ENCODE data around the gene SEC14L6.

DNA sequence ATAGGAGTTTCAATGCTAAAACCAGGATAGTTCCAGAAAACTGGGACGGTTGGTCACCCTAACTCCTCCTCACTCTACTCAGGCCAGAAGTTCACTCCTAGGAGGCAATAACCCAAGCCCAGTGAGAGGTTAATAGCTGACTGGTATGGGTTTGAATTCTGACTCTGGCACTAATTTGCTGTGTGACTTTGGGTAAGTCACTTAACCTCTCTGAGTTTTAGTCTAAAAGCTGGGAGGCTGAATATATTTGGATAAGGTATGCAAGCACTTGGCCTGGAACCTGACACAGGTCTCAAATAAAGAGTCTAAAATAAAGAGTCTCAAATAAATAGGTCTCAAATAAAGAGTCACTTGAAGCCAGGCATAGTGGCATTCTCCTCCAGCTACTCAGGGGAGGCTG lies 6.2 kb upstream of the SEC14L6 start:
- TF ChIP-seq, protein P1, sequence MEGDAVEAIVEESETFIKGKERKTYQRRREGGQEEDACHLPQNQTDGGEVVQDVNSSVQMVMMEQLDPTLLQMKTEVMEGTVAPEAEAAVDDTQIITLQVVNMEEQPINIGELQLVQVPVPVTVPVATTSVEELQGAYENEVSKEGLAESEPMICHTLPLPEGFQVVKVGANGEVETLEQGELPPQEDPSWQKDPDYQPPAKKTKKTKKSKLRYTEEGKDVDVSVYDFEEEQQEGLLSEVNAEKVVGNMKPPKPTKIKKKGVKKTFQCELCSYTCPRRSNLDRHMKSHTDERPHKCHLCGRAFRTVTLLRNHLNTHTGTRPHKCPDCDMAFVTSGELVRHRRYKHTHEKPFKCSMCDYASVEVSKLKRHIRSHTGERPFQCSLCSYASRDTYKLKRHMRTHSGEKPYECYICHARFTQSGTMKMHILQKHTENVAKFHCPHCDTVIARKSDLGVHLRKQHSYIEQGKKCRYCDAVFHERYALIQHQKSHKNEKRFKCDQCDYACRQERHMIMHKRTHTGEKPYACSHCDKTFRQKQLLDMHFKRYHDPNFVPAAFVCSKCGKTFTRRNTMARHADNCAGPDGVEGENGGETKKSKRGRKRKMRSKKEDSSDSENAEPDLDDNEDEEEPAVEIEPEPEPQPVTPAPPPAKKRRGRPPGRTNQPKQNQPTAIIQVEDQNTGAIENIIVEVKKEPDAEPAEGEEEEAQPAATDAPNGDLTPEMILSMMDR (IDR thresholded peaks at IDR 0.05), result no peak
- TF ChIP-seq POLR2A (IDR thresholded peaks at IDR 0.05) (no peak), POLR2AphosphoS5 (IDR thresholded peaks at IDR 0.05) (no peak), EP300 (IDR thresholded peaks at IDR 0.05) (no peak)

All from suprapubic skin (tissue), 4 donors.